GF-D8 (cell line): ENCODE results near the gene CROT.

Experiments
- DNase-seq: peaks from one replicate; lab custom pipeline; 2025; lab: John Stamatoyannopoulos, UW

Gene CROT

GRCh38 chr7:87413951-87414793 is 68.7 kb downstream of the CROT start:
- DNase-seq: no peak

GRCh38 chr7:87414794-87415188 is 69.3 kb downstream of the CROT start:
- no peak for DNase-seq

GRCh38 chr7:87416682-87417587 is 71.5 kb downstream of the CROT start:
- peak; percentile 13 for DNase-seq

- no peak for DNase-seq
These were observed 74.7 kb downstream of the CROT start for GRCh38 chr7:87420173-87420572.

GRCh38 chr7:87424075-87424474 is 78.6 kb downstream of the CROT start:
- no peak for DNase-seq

GRCh38 chr7:87426160-87426559 is 80.7 kb downstream of the CROT start:
- DNase-seq: no peak

GRCh38 chr7:87427288-87427687 is 81.8 kb downstream of the CROT start:
- DNase-seq: no peak

- no peak for DNase-seq
These were observed 87.1 kb downstream of the CROT start for GRCh38 chr7:87432536-87432935.

GRCh38 chr7:87435546-87435945 is 90.1 kb downstream of the CROT start:
- DNase-seq: no peak

GRCh38 chr7:87445897-87446296 is 100.4 kb downstream of the CROT start:
- DNase-seq: no peak

- DNase-seq: no peak
These were observed 101.7 kb downstream of the CROT start for GRCh38 chr7:87447116-87447635.

GRCh38 chr7:87448388-87448787 is 102.9 kb downstream of the CROT start:
- DNase-seq: no peak
